GM21576 (cell line): ENCODE data around the gene ZNF213.
"Not testable (repeated sequence)": the region's sequence is repeated elsewhere in the genome, so short reads cannot be mapped to it uniquely, and the experiment has no call there.

Source experiments
- ATAC-seq: cut with Tn5 transposase; IDR thresholded peaks from one replicate; pipeline ENCODE4 v1.9.1; 2021; ENCODE audit warnings: mild to moderate bottlenecking, moderate library complexity; ENCODE audit not compliant: unreplicated experiment

Gene ZNF213

DNA sequence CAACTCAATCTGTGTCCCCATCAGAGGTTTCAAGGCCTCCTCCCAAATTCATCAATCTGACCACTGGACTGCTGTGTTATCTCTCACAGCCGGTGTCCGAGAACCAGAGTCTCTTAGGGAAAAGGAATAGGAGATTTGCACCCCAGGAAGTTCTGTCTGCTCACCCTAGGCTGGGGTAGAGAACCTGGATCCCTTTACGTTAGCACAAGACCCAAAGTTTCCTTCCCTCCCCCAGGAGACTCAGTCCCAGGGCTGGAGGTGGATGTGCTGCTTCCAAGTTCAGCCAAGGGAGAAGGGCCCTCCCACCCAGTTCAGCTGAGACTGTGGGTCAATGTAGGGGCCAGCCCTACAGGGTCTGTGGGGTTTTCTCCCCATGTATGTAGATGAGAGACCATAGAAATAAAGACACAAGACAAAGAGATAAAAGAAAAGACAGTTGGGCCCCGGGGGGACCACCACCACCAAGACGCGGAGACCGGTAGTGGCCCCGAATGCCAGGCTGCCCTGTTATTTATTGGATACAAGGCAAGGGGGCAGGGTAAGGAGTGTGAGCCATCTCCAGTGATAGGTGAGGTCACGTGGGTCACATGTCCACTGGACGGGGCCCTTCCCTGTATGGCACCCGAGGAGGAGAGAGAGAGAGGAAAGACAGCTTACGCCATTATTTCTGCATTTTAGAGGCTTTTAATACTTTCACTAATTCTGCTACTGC is 30.4 kb downstream of the ZNF213 start:
- ATAC-seq = no peak

DNA sequence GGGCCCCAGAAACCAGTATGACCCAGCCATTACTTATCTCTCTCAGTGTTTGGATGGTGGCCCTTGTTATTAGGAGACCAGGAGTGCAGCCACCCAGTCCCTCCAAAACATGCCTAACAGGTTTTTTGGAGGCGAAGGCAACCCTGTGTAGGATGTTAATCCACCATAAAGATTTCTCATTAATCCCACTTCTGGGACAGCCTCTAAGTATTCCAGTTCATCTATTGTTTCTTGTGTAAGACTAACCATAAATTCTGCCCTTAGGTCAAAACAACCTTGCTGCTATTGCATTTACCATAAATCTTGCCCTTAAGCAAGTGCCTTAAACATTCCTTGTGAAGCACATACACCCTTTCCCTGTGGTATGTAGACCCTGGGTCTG is 31.7 kb downstream of the ZNF213 start:
- no peak for ATAC-seq

DNA sequence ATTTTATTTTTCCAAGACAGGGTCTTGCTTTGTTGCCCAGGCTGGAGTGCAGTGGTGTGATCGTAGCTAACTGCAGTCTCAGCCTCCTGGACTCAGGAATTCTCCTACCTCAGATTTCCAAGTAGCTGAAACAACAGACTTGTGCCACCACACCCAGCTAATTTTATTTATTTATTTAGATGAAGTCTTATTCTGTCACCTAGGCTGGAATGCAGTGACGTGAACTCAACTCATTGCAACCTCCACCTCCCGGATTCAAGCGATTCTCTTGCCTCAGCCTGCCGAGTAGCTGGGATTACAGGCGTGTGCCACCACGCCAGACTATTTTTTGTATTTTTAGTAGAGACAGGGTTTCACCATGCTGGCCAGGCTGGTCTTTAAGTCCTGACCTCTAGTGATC is 33.9 kb downstream of the ZNF213 start:
- not testable (repeated sequence) for ATAC-seq

DNA sequence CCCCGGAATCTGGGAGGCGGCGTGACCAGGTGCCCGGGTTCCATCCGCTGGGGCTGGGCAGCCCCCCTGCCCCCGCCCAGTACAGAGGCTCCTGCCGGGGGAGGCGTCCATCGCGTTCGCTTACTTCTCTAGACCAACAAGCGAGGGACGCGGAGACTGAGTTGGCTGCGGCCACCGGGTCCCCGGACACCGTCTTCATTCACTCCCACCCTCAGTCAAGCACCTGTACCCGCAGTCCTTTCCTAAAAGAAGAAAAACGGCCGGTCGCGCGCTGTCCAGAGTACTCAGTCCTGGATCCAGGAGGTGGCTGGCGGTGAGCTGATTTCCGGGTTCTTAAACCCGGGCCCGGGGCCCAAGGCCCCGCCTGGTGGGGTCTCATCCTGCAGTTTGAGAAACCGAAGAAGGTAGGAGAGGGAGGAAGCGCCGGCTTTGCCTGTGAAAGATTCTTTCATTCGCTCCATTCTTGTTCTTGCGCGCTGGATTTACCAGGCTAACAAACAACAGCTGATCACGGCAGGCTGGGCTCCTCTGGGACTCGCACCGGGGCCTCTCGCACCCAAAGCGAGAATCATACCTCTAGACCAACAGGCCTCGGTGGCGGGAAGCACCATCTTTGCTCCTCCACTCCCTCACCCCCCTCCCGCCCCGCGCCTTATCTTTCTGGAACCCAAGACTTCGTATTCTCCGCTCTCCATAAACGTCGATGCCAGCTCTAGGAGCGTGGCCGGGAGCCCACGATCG is 35.8 kb downstream of the ZNF213 start:
- no peak for ATAC-seq

DNA sequence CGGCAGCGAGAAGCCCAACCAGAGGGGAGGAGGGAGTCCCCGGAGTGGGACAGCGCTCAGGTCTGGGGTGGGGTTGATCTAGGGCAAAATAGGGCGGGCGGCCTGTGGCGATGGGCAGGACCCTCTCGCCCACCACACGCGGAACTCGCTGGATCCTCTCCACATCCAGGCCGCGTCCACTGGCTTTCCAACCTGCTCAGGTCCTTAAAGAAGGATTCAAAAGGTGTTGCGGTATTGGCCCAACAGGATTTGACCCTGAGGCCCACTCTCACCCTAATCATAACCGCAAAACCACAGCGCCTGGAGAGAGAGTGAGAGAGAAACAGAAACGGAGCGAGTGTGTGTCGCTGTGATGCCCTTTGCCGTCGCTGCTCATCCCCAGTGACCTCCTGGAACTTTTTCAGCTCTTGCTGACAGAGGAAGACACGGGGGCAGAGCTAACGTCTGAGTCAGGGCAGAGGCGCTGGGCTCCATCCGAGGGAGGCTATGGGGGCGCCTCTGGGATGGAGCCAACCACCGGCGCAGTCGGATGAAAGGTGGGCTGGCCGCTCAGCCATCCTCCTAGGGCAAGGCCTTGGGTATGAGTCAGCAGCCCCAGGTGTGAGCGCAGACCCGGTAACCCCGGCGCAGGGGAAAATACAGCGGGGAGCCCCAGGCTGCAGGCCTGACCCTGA is 36.5 kb downstream of the ZNF213 start:
- ATAC-seq = no peak

DNA sequence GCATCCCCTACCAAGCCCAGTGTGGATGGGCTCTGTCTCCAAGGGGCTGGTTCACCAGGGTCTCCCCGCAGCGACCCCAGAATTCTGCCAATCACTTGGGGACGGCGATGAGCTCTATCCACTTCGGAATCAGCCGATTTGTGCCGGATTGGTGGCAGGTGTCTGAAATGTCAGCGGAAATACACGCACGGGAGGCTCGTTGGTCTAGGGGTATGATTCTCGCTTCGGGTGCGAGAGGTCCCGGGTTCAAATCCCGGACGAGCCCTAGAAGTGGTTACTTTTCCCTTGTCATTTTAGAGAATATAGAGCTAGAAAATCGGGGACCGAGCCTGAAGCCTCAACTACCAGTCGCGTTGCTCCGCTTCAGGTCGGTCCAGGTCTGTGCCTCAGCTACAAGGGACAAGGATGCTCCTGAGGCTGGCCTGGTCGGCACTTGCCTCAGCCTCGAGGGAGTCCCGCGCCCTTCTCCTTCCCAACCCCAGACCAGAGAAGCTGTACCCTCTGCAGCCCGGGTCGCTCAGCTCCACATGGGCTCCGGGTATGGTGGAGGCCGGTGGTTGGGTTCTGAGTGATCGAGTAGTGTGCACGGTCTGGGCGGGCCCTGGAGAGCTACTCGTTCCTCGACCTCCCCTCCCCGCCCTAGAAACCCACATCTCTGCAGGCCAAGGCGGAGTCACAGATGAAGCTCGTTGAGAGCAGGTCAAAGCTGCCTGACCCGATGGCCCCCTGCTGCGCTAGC is 37.2 kb downstream of the ZNF213 start:
- ATAC-seq = no peak

DNA sequence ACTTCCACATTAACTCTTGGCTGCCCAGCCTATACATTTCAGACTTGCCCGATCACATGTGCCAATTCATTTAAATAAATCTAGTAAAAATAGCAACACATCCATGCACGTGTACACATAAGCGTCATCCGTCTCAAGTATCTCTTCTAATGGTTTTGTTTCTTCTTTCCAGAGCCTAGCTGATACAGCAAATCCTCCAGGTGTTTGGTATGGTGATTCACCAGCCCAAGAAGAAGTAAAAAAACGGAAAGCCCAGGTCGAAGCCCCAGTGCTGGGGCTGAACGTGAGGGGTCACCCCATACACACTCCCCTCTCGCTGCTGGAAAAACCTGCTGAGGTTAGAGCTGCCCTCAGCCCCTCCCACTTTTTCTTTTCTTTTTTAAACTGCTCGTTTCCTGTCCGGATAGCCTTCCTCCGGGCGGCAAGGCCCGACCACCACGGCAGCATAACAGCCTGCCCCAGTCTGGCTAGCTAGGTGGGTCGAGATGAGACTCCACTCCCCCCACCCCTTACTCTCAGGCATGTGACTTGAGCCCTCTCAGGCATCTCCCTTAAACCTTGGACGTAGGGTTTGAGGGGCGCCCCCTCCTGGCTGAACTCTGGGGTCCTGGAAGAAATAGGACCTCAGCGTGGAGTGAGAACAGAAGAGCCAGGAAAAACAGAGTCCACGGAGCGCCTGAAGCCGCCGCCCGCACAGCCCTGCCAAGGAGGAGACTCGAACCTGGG is 39.2 kb downstream of the ZNF213 start:
- ATAC-seq = no peak

DNA sequence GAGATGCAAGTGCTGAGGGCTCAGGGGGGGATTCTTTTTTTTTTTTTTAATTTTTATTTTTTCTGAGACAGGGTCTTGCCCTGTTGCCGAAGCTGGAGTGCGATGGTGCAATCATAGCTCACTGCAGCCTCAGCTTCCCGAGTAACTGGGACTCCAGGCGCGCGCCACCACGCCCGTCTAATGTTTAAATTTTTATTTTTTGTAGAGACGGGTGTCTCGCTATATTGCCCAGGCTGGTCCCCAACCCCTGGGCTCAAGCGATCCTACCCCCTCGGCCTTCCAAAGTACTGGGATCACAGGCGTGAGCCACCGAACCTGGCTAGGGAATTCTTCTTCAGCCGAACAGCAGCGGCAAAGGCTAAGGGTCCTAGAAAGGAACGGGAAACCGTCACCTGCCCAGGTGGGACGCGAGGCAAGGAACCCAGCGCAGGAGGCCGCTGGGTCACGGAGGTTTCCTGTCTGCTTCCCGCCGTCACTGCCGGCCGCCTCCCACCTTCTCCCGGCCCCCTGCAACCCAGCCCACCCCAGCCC is 39.9 kb downstream of the ZNF213 start:
- ATAC-seq = no peak

DNA sequence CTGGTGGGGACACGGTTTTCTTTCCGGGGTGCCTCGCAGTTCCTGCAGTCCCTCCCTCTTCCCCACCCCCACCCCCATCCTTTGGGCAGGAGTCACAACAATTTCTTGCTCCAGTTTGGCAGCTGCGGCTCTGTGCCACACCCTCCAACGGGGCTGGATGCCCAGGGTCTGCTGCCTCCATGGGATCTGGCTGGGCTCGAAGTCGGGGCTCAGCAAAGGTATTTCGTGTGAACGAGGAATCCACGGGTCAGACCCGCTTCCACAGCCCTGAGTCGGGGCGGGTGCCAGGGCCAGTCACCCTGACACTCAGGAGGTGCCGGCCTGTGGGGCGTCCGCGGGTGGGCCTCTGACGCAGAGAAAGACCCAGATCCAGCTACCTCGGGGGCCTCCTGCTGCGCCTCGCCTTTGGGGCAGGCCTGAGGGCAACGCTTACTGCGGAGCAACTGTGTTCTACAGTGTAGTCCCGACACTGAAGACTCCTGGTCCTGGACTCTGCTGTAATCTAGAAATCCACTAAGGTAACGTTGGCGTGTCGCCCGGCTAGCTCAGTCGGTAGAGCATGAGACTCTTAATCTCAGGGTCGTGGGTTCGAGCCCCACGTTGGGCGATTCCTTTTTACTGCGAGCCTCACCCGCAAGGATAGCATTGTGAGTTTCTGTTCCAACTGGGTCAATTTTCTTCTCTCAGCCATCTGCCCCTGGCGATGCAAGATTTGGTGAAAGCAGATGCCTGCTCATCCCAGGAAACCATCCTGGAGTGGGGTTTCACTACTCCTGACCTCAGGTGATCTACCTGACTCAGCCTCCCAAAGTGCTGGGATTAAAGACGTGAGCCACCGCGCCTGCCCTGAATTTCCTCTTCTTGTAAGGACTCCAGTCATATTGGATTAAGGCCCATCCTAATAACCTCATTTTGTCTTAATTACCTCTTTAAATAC is 40.6 kb downstream of the ZNF213 start:
- ATAC-seq = no peak

DNA sequence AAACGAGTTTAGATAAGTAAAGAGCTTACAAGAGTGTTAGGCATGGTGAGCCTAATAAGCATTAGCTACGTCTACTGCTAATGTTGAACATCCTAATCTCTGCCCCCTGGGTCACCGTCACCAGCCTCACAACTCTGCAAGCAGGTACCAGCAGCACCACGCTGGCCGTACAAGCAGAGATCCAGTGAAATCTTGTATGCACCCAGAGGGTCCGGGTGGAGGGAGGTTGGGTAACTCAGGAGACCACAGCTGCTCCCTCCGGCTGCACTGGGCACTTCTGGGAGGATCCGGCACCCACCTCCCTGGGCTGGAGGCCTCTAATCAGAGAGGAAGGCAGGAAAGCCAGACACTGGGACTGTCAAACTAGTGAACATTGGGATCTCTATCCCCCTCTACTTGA is 44.8 kb downstream of the ZNF213 start:
- no peak for ATAC-seq

DNA sequence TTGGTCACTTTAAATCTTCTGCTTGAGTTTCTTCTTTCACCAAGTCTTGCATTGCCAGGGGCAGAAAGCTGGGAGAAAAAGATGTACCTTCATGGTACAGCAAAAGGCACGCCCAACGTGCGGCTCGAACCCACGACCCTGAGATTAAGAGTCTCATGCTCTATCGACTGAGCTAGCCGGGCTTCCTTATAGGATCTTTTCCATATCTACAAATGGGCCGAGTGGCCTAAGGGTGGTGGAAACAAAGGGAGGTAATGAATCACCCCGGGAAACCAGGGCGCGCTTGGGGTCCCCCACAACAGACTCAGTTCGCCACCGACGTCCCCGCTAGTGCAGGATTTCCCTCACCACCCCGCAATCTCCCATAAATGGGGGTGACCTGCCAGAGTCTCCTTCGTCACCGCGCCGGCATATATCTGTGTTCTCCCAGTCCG is 45.6 kb downstream of the ZNF213 start:
- no peak for ATAC-seq

DNA sequence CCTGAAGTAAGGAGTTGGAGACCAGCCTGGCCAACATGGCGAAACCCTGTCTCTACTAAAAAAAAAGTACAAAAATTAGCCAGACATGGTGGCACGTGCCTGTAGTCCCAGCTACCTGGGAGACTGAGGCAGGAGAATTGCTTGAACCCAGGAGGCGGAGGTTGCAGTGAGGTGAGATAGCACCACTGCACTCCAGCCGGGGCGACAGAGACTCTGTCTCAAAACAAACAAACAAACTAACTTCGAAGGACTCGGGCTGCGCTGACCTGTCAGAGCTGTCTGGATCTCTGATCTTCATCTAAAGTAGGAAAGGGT is 47.4 kb downstream of the ZNF213 start:
- not testable (repeated sequence) for ATAC-seq

DNA sequence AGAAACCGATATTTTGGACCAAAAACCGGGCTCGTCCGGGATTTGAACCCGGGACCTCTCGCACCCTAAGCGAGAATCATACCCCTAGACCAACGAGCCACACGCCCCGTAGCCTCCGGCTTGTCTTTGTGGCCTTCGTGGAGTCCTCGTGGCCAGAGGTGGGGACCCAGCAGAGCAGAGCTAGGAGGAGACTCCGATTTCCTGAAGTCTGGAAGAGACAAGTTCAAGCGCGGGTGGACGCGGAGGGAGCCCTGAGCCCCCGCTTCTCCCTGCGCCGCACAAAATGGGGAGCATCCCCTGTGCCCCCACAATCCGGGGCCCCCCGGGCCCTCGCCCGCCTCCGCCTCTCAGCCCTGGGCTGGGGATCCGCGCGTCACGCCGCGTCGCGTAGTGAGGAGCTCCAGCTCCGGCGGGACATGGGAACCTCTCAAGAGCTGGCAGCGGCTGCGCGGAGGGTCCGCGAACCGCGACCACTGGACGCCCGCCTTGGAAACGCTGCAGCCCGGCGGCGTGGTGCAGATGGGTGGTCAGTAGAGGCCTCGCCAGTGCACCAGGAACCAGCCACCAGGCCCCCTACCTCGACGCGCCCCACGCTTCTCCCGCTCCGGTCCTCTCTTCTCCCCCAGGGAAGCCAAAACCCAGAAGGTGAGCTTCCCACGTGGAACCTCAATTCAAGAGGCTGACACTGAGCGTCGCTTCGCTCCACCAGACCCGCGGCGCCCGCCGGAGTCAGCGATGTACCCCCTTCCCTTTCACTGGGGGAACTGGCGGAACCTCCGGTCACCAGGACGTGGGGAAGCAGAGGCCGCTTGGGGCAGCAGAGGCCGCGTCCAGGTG is 48.0 kb downstream of the ZNF213 start:
- no peak for ATAC-seq

DNA sequence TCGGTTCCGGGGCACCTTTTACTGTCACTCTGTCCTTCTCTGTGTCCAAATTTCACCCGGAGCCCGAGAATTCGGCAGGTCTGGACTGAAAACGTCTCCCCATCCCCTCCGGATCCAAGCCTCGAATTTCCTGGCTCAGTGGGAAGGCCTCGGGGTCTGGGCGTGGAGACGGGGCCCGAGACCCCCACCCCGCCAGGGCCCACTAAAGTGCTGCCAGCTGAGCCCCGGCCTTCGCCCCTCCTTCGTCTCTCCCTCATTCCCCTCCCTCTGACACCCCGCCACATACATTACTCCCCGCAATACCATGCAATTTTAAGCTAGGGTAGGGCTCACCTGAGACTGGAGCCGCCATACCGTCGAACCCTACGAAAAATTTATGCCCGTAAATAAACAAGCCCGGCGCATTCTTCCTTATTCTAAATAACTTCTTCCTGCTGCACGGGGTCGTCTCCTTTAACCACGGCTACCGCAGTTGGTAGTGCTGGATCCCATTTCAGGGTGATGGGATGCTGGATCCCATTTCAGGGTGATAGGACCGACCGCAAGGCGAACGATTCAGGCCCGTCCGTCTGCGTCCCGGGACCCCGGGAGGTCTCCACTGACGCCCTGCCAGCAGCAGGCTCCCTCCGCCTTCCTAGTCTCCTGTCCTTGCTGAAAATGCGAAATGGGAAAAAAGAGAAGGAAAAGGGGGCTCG is 48.8 kb downstream of the ZNF213 start:
- ATAC-seq = no peak

DNA sequence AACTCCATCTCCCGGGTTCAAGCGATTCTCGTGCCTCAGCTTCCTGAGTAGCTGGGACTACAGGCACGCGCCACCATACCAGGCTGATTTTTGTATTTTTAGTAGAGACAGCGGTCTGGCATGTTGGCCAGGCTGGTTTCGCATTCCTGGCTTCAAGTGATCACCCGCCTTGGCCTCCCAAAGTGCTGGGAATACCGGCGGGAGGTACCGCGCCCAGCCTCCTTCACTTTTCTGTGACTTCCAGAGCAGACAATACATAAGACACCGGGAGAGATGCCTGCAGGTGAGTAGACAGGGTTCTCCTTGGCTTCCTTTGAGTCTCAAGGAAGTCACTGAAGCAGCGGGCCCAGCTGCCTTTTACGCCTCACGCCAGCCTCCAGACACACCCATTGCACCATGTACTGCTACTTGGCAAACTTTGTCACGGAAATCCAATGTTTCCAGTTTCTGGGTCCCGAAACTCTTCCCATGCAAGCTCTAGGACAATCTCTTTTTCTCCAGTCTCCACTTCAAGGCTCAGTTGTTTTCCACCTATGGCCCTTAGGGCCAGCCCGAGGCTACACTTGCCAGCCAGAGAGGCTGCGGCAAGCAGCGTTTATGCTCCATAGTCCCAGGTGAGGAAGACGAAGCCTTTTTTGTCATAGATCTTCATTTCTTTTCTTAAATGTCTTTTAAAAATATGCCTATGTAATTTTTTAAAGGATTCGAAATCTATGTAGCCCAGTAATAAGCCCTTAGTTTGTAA is 52.3 kb downstream of the ZNF213 start:
- no peak for ATAC-seq

DNA sequence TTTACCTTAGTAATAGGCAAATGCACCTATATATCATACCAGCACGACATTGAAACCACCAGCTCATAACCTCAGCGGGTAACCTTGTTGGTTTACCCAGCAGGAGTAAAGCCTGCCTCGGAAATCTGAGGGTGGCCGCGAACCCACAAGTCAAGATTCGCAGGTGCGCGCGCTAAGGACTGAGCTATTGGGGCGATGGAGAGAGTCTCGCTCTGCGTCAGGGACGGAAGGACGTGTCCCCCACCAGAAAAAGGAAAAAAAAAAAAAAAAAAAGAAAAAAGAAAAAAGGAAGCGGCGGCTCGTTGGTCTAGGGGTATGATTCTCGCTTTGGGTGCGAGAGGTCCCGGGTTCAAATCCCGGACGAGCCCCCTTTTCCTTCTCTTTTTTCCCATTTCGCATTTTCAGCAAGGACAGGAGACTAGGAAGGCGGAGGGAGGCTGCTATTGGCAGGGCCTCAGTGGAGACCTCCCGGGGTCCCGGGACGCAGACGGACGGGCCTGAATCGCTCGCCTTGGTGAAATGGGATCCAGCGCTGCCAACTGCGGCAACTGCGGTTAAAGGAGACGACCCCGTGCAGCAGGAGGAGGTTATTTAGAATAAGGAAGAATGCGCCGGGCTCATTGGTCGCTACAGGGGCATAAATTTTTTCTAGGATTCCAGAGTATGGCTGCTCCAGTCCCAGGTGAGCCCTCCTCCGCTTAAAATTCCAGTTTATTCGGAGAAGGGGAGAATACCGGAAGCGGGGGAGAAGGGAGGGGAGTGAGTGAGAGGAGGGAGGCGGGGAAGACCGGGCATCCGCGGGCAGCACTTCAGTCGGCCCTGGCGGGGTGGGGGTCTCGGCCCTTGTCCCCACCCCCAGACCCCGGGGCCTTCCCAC is 53.2 kb downstream of the ZNF213 start, which contains the start of gene OR1F1:
TSS of gene OR1F1 (plus strand) at position 407 of the 877 bp plus-strand sequence.
- no peak for ATAC-seq

DNA sequence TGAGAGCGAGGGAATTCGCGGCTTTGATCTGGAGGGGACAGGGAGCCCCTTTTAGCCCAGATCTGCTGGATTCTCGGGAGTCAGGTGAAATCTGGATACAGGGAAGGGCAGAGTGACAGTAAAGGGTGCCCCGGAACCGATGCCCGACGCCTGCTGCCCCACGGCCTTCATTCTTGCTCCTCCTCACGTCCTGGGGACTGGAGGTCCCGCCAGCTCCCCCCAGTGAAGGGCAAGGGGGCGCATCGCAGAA is 53.8 kb downstream of the ZNF213 start:
- ATAC-seq = no peak
